GM12878 (cell line): ENCODE measurements around the gene FGB. TPM values are rescaled to one million over a fixed set of nuclear protein-coding genes. Genes with fewer than 3 reads are reported as not detected.

Source experiments
- ATAC-seq: fragments of 200-7000 bp; cut with Tn5 transposase; 3 replicates; pipeline ENCODE4 v1.9.1; 2020; ENCODE audit warnings: mild to moderate bottlenecking, moderate library complexity
- BruUV-seq: library from RNA; stranded (reverse); fragments of 400-500 nt; replicated peaks from 2 replicates; lab custom pipeline; 2021; lab: Mats Ljungman, UMichigan
- CTCF ChIA-PET: fragments of 300-600 bp; sonication (Branson Sonifier 250); formaldehyde crosslinking; extraction: SDS; loops from one replicate; lab custom pipeline; 2021; ENCODE audit warnings: inconsistent platforms; lab: Yijun Ruan, JAX
- POLR2A ChIA-PET: fragments of 350-600 bp; formaldehyde crosslinking; extraction: SDS; loops from one replicate; lab custom pipeline; 2021; ENCODE audit warnings: inconsistent platforms; lab: Charles Lee
- RAD21 ChIA-PET: fragments of 300-600 bp; sonication (Branson Sonifier 250); formaldehyde crosslinking; loops from one replicate; lab custom pipeline; 2023; ENCODE audit warnings: antibody characterized with exemption; ENCODE audit not compliant: unreplicated experiment; lab: Charles Lee
- SMC1A ChIA-PET: fragments of 300-600 bp; sonication (Branson Sonifier 250); formaldehyde crosslinking; loops from one replicate; lab custom pipeline; 2023; ENCODE audit not compliant: unreplicated experiment, uncharacterized antibody; lab: Charles Lee
- DNase-seq: peaks from one replicate; pipeline ENCODE4 v3.0.0-alpha.2; 2011; ENCODE audit warnings: low read depth, low spot score
- FAIRE-seq: peaks from 3 replicates; lab custom pipeline; 2011; peaks lifted over from hg19 to GRCh38; lab: Jason Lieb, UNC
- H2AFZ ChIP-seq: 2 replicates; pipeline ENCODE4 v1.6.0; 2011; ENCODE audit warnings: low read depth, low read length, control low read depth; ENCODE audit not compliant: control insufficient read depth
- H3K27ac ChIP-seq: 2 replicates; pipeline ENCODE4 v1.5.1; 2011; ENCODE audit warnings: control low read depth; ENCODE audit not compliant: control insufficient read depth, insufficient read depth
- H3K27me3 ChIP-seq, 2 experiments: replicated peaks in 1 of 2; 2 replicates each; pipeline versions ENCODE4 v1.6.0 to v1.6.1; 2011; ENCODE audit warnings: low read length in 1 of 2; ENCODE audit not compliant: control insufficient read depth in 2 of 2, insufficient read depth in 2 of 2
- H3K36me3 ChIP-seq, 2 experiments: 2 replicates each; pipeline ENCODE4 v1.5.1; 2011; ENCODE audit warnings: low read length in 1 of 2; ENCODE audit not compliant: control insufficient read depth in 2 of 2, insufficient read depth in 2 of 2
- H3K4me1 ChIP-seq: 2 replicates; pipeline ENCODE4 v1.6.1; 2011; ENCODE audit warnings: mild to moderate bottlenecking, low read length, moderate library complexity, mixed read lengths; ENCODE audit not compliant: control insufficient read depth, insufficient read depth
- H3K4me2 ChIP-seq: 2 replicates; pipeline ENCODE4 v1.6.0; 2011; ENCODE audit warnings: control low read depth; ENCODE audit not compliant: control insufficient read depth, insufficient read depth
- H3K4me3 ChIP-seq: fragments of 200-600 bp; sonication (generic); 2 replicates; pipeline ENCODE4 v1.5.1; 2016
- H3K79me2 ChIP-seq: 2 replicates; pipeline ENCODE4 v1.6.0; 2011; ENCODE audit warnings: low read length; ENCODE audit not compliant: control insufficient read depth, insufficient read depth
- H3K9ac ChIP-seq: 2 replicates; pipeline ENCODE4 v1.8.0; 2011; ENCODE audit warnings: low read length, control low read depth, mixed read lengths; ENCODE audit not compliant: control insufficient read depth, insufficient read depth
- H3K9me3 ChIP-seq: replicated peaks from 3 replicates; pipeline ENCODE4 v1.5.1; 2011; ENCODE audit warnings: mild to moderate bottlenecking, low read length; ENCODE audit not compliant: control insufficient read depth, insufficient read depth
- H4K20me1 ChIP-seq: 2 replicates; pipeline ENCODE4 v1.6.0; 2011; ENCODE audit not compliant: control insufficient read depth, insufficient read depth
- ASH2L ChIP-seq: fragments of 300-600, 200-600 bp; sonication (generic); IDR thresholded peaks from 2 replicates; pipeline ENCODE4 v1.6.1; 2017; ENCODE audit warnings: low read depth, mild to moderate bottlenecking, borderline replicate concordance
- BACH1 ChIP-seq: fragments of 450-650 bp; IDR thresholded peaks from 2 replicates; pipeline ENCODE4 v1.6.1; 2017; ENCODE audit warnings: mild to moderate bottlenecking, borderline replicate concordance
- CHD4 ChIP-seq: fragments of 200-600 bp; sonication (generic); IDR thresholded peaks from 2 replicates; pipeline ENCODE4 v1.6.1; 2016; ENCODE audit warnings: mild to moderate bottlenecking
- HCFC1 ChIP-seq: fragments of 150-350 bp; IDR thresholded peaks from 2 replicates; pipeline ENCODE4 v1.6.1; 2014; ENCODE audit warnings: low read length
- NFYB ChIP-seq: IDR thresholded peaks from 2 replicates; pipeline ENCODE4 v1.6.1; 2011; ENCODE audit warnings: low read depth, mild to moderate bottlenecking, low read length, improper control_type of control experiment, moderate library complexity; ENCODE audit not compliant: insufficient read depth
- RUNX3 ChIP-seq: IDR thresholded peaks from 2 replicates; pipeline ENCODE4 v1.6.1; 2012; ENCODE audit warnings: low read length, inconsistent platforms
- SMAD1 ChIP-seq: fragments of 450-650 bp; IDR thresholded peaks from 2 replicates; pipeline ENCODE4 v1.6.1; 2018; ENCODE audit warnings: mild to moderate bottlenecking, low read depth; ENCODE audit not compliant: partially characterized antibody
- ZBTB11 ChIP-seq: fragments of 450-650 bp; formaldehyde crosslinking; IDR thresholded peaks from 2 replicates; pipeline ENCODE4 v1.5.0; 2022; ENCODE audit warnings: mild to moderate bottlenecking, missing genetic modification characterization
- ZBTB40 ChIP-seq: fragments of 450-650 bp; IDR thresholded peaks from 2 replicates; pipeline ENCODE4 v1.6.1; 2016; ENCODE audit warnings: mild to moderate bottlenecking, moderate library complexity, borderline replicate concordance
- WGBS: methylation state at CpG from one replicate; pipeline ENCODE4 v1.1.6; 2016; ENCODE audit warnings: low lambda C conversion rate; ENCODE audit not compliant: insufficient replicate concordance, insufficient coverage; ENCODE audit errors: missing lambda C conversion rate; 5-methylcytosine and 5-hydroxymethylcytosine counted together
- in situ Hi-C: fragments of 300-500 bp; cut with MboI; formaldehyde crosslinking; loops from 9 replicates; pipeline ENCODE4 v1.14.3; 2018; ENCODE audit warnings: mixed read lengths
- intact Hi-C: fragments of 100-400 bp; cut with micrococcal nuclease; formaldehyde crosslinking; loops from one replicate; pipeline ENCODE4 v1.14.2; 2022; ENCODE audit not compliant: unreplicated experiment
- polyA plus RNA-seq, 11 experiments: library from polyadenylated mRNA; depleted of rRNA in 4 of 11; unstranded in 6 of 11; stranded (reverse) in 5 of 11; fragments of >200 nt; fragmentation: Nextera tagmentation in 4 of 11; fragmentation: Illumina TruSeq in 1 of 11; extraction: Ambion mirVana in 4 of 11; extraction: Trizol in 1 of 11; gene quantifications; 1 replicate in 1 of 11; 2 replicates in 10 of 11; pipeline versions ENCODE4 v1.2.1 to v1.2.3, GENCODE V29; 2011 to 2016; ENCODE audit warnings: inconsistent platforms in 2 of 11, missing spikeins in 2 of 11, low read depth in 1 of 11
- total RNA-seq, 4 experiments: library from RNA; depleted of rRNA in 3 of 4; stranded (reverse); fragments of >200 nt in 3 of 4; fragmentation: Illumina TruSeq in 1 of 4; extraction: Trizol in 1 of 4; gene quantifications; 2 replicates each; pipeline versions ENCODE4 v1.2.1 to v1.2.3, GENCODE V29; 2013 to 2021
- TF ChIP-seq, protein P1 (sequence below): fragments of 450-650 bp; IDR thresholded peaks from 2 replicates; pipeline ENCODE4 v1.6.1; 2017; ENCODE audit warnings: low read depth, mild to moderate bottlenecking, moderate library complexity
- TF ChIP-seq, protein P2 (sequence below): fragments of 450-650 bp; IDR thresholded peaks from 2 replicates; pipeline ENCODE4 v1.6.1; 2017; ENCODE audit warnings: mild to moderate bottlenecking

Gene FGB
- total and polyA plus RNA-seq, 10 of the 15 experiments (the other 5 are each of a cell fraction or from before 2014, with no cell fraction given), result 0.04 to 2.7 TPM; not detected in 8

GRCh38 chr4:154588198-154588597, 25.4 kb downstream of the FGB start:
- ChIA-PET POLR2A (no interaction called here), RAD21 (interaction anchor here (1.5 kb wide), 1 partner anchor 25 kb away, joined by 4 read pairs; the partner anchor contains the start of gene FGB), SMC1A (interaction anchor here (0.7 to 1.1 kb wide), 2 partner anchors 31 to 167 kb away, joined by 3 to 4 read pairs; no protein-coding TSS in a partner anchor), CTCF (interaction anchor here (1.1 to 1.6 kb wide), 2 partner anchors 29 to 36 kb away, joined by 4 read pairs; no protein-coding TSS in a partner anchor)
- Histone ChIP-seq H3K4me3 (no peak overlapping the region), H3K9ac (no peak overlapping the region), H4K20me1 (no peaks in the 10 kb centered on the region), H2AFZ (no peak overlapping the region), H3K27ac (no peak overlapping the region), H3K79me2 (no peaks in the 10 kb centered on the region), H3K27me3 (no peaks in the 10 kb centered on the region; a peak in 1 of 4 replicates), H3K4me1 (no peaks in the 10 kb centered on the region), H3K36me3 (no peaks in the 10 kb centered on the region), H3K9me3 (no peaks in the 10 kb centered on the region), H3K4me2 (no peak overlapping the region)
- DNase-seq, result no peak
- no peak for ATAC-seq
- no TSS peak for BruUV-seq
- FAIRE-seq, result no peak
- in situ Hi-C loops (no loop called here), intact Hi-C loops (no loop called here)
- WGBS, result 0% methylated on average over 2 of the region's 2 CpGs
- no peak for TF ChIP-seq ASH2L
- TF ChIP-seq BACH1, result no peak
- TF ChIP-seq NFYB, result no peak
- no peak for TF ChIP-seq HCFC1
- no peak for TF ChIP-seq ZBTB11 (CRISPR knock-in tag)
- TF ChIP-seq, protein P1, sequence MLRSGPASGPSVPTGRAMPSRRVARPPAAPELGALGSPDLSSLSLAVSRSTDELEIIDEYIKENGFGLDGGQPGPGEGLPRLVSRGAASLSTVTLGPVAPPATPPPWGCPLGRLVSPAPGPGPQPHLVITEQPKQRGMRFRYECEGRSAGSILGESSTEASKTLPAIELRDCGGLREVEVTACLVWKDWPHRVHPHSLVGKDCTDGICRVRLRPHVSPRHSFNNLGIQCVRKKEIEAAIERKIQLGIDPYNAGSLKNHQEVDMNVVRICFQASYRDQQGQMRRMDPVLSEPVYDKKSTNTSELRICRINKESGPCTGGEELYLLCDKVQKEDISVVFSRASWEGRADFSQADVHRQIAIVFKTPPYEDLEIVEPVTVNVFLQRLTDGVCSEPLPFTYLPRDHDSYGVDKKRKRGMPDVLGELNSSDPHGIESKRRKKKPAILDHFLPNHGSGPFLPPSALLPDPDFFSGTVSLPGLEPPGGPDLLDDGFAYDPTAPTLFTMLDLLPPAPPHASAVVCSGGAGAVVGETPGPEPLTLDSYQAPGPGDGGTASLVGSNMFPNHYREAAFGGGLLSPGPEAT, result no peak
- no peak for TF ChIP-seq CHD4
- no peak for TF ChIP-seq RUNX3
- no peak for TF ChIP-seq ZBTB40
- TF ChIP-seq, protein P2, sequence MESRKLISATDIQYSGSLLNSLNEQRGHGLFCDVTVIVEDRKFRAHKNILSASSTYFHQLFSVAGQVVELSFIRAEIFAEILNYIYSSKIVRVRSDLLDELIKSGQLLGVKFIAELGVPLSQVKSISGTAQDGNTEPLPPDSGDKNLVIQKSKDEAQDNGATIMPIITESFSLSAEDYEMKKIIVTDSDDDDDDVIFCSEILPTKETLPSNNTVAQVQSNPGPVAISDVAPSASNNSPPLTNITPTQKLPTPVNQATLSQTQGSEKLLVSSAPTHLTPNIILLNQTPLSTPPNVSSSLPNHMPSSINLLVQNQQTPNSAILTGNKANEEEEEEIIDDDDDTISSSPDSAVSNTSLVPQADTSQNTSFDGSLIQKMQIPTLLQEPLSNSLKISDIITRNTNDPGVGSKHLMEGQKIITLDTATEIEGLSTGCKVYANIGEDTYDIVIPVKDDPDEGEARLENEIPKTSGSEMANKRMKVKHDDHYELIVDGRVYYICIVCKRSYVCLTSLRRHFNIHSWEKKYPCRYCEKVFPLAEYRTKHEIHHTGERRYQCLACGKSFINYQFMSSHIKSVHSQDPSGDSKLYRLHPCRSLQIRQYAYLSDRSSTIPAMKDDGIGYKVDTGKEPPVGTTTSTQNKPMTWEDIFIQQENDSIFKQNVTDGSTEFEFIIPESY, result no peak
- no peak for TF ChIP-seq SMAD1
